HepG2 (cell line): ENCODE data around the gene SMDT1. TPM values are rescaled to one million over a fixed set of nuclear protein-coding genes. Genes with fewer than 3 reads are reported as not detected.

Experiments
- FOSL2 ChIP-seq: sonication (generic); formaldehyde crosslinking; IDR thresholded peaks from 2 replicates; pipeline ENCODE4 v1.4.0; 2020; ENCODE audit warnings: missing genetic modification reagents
- GPN1 ChIP-seq: sonication (generic); formaldehyde crosslinking; IDR thresholded peaks from 2 replicates; pipeline ENCODE4 v1.5.1; 2020; ENCODE audit warnings: missing genetic modification reagents, borderline replicate concordance
- HOXA9 ChIP-seq: sonication (generic); formaldehyde crosslinking; IDR thresholded peaks from 2 replicates; pipeline ENCODE4 v1.8.1; 2022; ENCODE audit warnings: missing genetic modification reagents, mild to moderate bottlenecking, moderate library complexity, borderline replicate concordance
- JUND ChIP-seq: sonication (generic); formaldehyde crosslinking; IDR thresholded peaks from 2 replicates; pipeline ENCODE4 v1.8.0; 2022; ENCODE audit warnings: mild to moderate bottlenecking, missing genetic modification reagents
- MIER2 ChIP-seq: IDR thresholded peaks from 2 replicates; pipeline ENCODE4 v1.6.1; 2016; ENCODE audit warnings: missing biosample characterization, missing genetic modification reagents
- PAX8 ChIP-seq: sonication (generic); formaldehyde crosslinking; IDR thresholded peaks from 2 replicates; pipeline ENCODE4 v1.8.0; 2022; ENCODE audit warnings: mild to moderate bottlenecking, missing genetic modification reagents, borderline replicate concordance
- SIN3A ChIP-seq: IDR thresholded peaks from 2 replicates; pipeline ENCODE4 v1.6.1; 2011; ENCODE audit warnings: low read depth, mild to moderate bottlenecking, control low read depth, low read length, borderline replicate concordance
- SOX6 ChIP-seq, 2 experiments: fragments of 450-650 bp in 1 of 2; sonication (generic) in 1 of 2; formaldehyde crosslinking in 1 of 2; IDR thresholded peaks; 2 replicates each; pipeline versions ENCODE4 v1.4.0 to v1.6.1; 2017 to 2020; ENCODE audit warnings: antibody characterized with exemption in 1 of 2, mild to moderate bottlenecking in 1 of 2, missing genetic modification reagents in 1 of 2
- SSRP1 ChIP-seq: IDR thresholded peaks from 2 replicates; pipeline ENCODE4 v1.6.1; 2016; ENCODE audit warnings: control low read depth
- TBX3 ChIP-seq: fragments of 450-650 bp; IDR thresholded peaks from 2 replicates; pipeline ENCODE4 v1.6.1; 2017; ENCODE audit warnings: antibody characterized with exemption, mild to moderate bottlenecking, inconsistent platforms, borderline replicate concordance
- ZBTB42 ChIP-seq: sonication (generic); formaldehyde crosslinking; IDR thresholded peaks from 2 replicates; pipeline ENCODE4 v1.5.0; 2020; ENCODE audit warnings: mild to moderate bottlenecking, missing genetic modification reagents
- ZIK1 ChIP-seq: sonication (generic); formaldehyde crosslinking; IDR thresholded peaks from 2 replicates; pipeline ENCODE4 v1.5.0; 2020; ENCODE audit warnings: mild to moderate bottlenecking, low read depth, missing genetic modification reagents, borderline replicate concordance
- ZNF12 ChIP-seq: sonication (generic); formaldehyde crosslinking; IDR thresholded peaks from 2 replicates; pipeline ENCODE4 v1.5.0; 2020; ENCODE audit warnings: missing genetic modification reagents
- ZNF30 ChIP-seq: sonication (generic); formaldehyde crosslinking; IDR thresholded peaks from 2 replicates; pipeline ENCODE4 v1.5.0; 2020; ENCODE audit warnings: mild to moderate bottlenecking, missing genetic modification reagents
- ZNF44 ChIP-seq: sonication (generic); formaldehyde crosslinking; IDR thresholded peaks from 2 replicates; pipeline ENCODE4 v1.5.1; 2020; ENCODE audit warnings: mild to moderate bottlenecking, missing genetic modification reagents
- ZNF768 ChIP-seq: sonication (generic); formaldehyde crosslinking; IDR thresholded peaks from 2 replicates; pipeline ENCODE4 v1.4.0; 2020; ENCODE audit warnings: missing genetic modification reagents
- ZSCAN31 ChIP-seq: sonication (generic); formaldehyde crosslinking; IDR thresholded peaks from 2 replicates; pipeline ENCODE4 v1.5.0; 2020; ENCODE audit warnings: low read depth, mild to moderate bottlenecking, missing genetic modification reagents
- polyA plus RNA-seq, 8 experiments: library from polyadenylated mRNA; depleted of rRNA in 3 of 8; stranded (reverse) in 7 of 8; unstranded in 1 of 8; fragments of >200 nt; fragmentation: Illumina TruSeq in 4 of 8; extraction: Trizol in 4 of 8; gene quantifications; 2 replicates each; pipeline versions ENCODE4 v1.2.1 to v1.2.3, GENCODE V29; 2011 to 2016; ENCODE audit warnings: low read depth in 4 of 8, missing spikeins in 1 of 8, mixed read lengths in 1 of 8; ENCODE audit not compliant: insufficient read depth in 1 of 8
- total RNA-seq, 5 experiments: library from RNA; depleted of rRNA; stranded (reverse); fragments of >200 nt; fragmentation: Illumina TruSeq; extraction: Trizol; gene quantifications; 2 replicates each; pipeline ENCODE4 v1.2.3, GENCODE V29; 2016; ENCODE audit warnings: low read depth in 1 of 5
- TF ChIP-seq, protein P1 (sequence below): sonication (generic); formaldehyde crosslinking; IDR thresholded peaks from 2 replicates; pipeline ENCODE4 v1.8.0; 2023; ENCODE audit warnings: mild to moderate bottlenecking, missing genetic modification reagents
- TF ChIP-seq, protein P2 (sequence below): sonication (generic); formaldehyde crosslinking; IDR thresholded peaks from 2 replicates; pipeline ENCODE4 v1.4.0; 2020; ENCODE audit warnings: missing genetic modification reagents
- TF ChIP-seq, protein P3 (sequence below), 2 experiments: fragments of 450-650 bp in 1 of 2; sonication (generic) in 1 of 2; formaldehyde crosslinking; IDR thresholded peaks; 2 replicates each; pipeline versions ENCODE4 v1.5.0 to v1.8.0; 2020 to 2022; ENCODE audit warnings: mild to moderate bottlenecking in 1 of 2, missing genetic modification reagents in 1 of 2
- TF ChIP-seq, protein P4 (sequence below): sonication (generic); formaldehyde crosslinking; IDR thresholded peaks from 2 replicates; pipeline ENCODE4 v1.8.0; 2022; ENCODE audit warnings: mild to moderate bottlenecking, missing genetic modification reagents; ENCODE audit not compliant: insufficient replicate concordance
- TF ChIP-seq, protein P5 (sequence below): sonication (generic); formaldehyde crosslinking; IDR thresholded peaks from 2 replicates; pipeline ENCODE4 v1.8.0; 2022; ENCODE audit warnings: mild to moderate bottlenecking, missing genetic modification reagents, moderate library complexity

Gene SMDT1
- total and polyA plus RNA-seq, 2 of the 13 experiments (the other 11 are each of a cell fraction or from before 2014, with no cell fraction given), result 8.3 to 26.6 TPM

DNA sequence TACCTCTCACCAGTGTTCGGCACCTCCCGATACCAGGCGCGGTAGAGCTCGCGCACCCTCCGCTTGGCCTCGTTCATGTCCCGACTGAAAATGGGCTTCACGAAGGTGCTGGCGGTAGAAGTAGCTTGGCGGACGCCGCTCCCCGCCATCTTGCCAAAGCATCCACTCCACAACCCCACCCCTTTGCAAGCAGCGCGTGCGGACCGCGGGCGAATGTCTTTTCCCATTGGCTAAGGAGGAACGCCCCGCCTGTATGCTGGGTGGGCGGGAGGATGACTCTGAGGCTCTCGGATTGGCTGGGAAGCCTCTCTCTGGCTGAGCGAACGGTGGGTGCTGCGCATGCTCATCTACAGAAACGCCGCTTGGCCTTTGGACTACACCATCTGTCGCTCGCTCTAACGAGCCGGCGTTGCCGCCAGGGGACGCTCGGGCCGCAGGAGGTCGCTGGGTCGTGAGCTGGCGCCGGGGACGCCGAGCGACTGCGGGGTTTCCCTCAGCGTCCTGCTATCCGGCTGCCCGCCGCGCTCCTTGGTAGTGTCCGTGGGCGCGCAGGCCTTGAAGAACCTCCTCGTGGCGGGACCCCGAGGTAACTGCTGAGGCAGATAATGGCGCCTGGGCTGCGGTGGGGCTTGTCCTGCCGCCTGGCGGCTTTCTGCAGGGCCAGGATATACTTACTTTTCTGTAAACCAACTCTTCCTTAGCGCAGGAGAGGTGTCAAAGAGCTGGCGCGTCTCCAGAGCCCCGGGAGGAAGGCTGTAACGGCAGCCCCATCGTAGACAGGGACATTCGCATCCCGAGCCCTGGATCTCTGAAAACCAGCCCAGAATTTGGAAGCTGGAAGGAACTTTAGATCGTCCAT, 11.3 kb downstream of the SMDT1 start, which contains the start of gene NDUFA6 (continued):
- TF ChIP-seq SOX6 (IDR thresholded peaks at IDR 0.05) (no peak), SOX6 (CRISPR knock-in tag; IDR thresholded peaks at IDR 0.05) (peak; percentile 67), TBX3 (no peak), PAX8 (CRISPR knock-in tag) (no peak), GPN1 (CRISPR knock-in tag) (no peak), ZNF768 (peak; percentile 24; the same call in 1 of the 2 replicates), MIER2 (CRISPR knock-in tag) (peak; percentile 42; the same call in 1 of the 2 replicates), FOSL2 (CRISPR knock-in tag) (peak; percentile 44; the same call in 1 of the 2 replicates), SSRP1 (CRISPR knock-in tag) (no peak), JUND (CRISPR knock-in tag) (peak; percentile 7; the same call in 1 of the 2 replicates), ZNF12 (CRISPR knock-in tag) (no peak; the same call in 1 of the 2 replicates), ZNF44 (CRISPR knock-in tag) (no peak), ZIK1 (no peak; the same call in 1 of the 2 replicates), ZNF30 (0 out of 2 replicates have a peak, but pooled peaks have one; percentile 42), SIN3A (peak; percentile 35; the same call in 1 of the 2 replicates), HOXA9 (CRISPR knock-in tag) (no peak; the same call in 1 of the 2 replicates), ZSCAN31 (CRISPR knock-in tag) (peak; percentile 74), ZBTB42 (no peak; the same call in 1 of the 2 replicates)
- TF ChIP-seq, protein P1, sequence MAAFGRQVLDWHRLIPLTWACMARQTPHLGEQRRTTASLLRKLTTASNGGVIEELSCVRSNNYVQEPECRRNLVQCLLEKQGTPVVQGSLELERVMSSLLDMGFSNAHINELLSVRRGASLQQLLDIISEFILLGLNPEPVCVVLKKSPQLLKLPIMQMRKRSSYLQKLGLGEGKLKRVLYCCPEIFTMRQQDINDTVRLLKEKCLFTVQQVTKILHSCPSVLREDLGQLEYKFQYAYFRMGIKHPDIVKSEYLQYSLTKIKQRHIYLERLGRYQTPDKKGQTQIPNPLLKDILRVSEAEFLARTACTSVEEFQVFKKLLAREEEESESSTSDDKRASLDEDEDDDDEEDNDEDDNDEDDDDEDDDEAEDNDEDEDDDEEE (CRISPR knock-in tag), result peak; percentile 68; the same call in 1 of the 2 replicates
- TF ChIP-seq, protein P2, sequence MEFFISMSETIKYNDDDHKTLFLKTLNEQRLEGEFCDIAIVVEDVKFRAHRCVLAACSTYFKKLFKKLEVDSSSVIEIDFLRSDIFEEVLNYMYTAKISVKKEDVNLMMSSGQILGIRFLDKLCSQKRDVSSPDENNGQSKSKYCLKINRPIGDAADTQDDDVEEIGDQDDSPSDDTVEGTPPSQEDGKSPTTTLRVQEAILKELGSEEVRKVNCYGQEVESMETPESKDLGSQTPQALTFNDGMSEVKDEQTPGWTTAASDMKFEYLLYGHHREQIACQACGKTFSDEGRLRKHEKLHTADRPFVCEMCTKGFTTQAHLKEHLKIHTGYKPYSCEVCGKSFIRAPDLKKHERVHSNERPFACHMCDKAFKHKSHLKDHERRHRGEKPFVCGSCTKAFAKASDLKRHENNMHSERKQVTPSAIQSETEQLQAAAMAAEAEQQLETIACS (CRISPR knock-in tag), result peak; percentile 54; the same call in 1 of the 2 replicates
- TF ChIP-seq, protein P3, sequence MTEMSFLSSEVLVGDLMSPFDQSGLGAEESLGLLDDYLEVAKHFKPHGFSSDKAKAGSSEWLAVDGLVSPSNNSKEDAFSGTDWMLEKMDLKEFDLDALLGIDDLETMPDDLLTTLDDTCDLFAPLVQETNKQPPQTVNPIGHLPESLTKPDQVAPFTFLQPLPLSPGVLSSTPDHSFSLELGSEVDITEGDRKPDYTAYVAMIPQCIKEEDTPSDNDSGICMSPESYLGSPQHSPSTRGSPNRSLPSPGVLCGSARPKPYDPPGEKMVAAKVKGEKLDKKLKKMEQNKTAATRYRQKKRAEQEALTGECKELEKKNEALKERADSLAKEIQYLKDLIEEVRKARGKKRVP (CRISPR knock-in tag; IDR thresholded peaks at IDR 0.05), result 0 out of 4 replicates have a peak, but pooled peaks of 1 of the 2 experiments have one; percentile 3
- TF ChIP-seq, protein P4, sequence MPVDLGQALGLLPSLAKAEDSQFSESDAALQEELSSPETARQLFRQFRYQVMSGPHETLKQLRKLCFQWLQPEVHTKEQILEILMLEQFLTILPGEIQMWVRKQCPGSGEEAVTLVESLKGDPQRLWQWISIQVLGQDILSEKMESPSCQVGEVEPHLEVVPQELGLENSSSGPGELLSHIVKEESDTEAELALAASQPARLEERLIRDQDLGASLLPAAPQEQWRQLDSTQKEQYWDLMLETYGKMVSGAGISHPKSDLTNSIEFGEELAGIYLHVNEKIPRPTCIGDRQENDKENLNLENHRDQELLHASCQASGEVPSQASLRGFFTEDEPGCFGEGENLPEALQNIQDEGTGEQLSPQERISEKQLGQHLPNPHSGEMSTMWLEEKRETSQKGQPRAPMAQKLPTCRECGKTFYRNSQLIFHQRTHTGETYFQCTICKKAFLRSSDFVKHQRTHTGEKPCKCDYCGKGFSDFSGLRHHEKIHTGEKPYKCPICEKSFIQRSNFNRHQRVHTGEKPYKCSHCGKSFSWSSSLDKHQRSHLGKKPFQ (CRISPR knock-in tag), result peak; percentile 63
- TF ChIP-seq, protein P5, sequence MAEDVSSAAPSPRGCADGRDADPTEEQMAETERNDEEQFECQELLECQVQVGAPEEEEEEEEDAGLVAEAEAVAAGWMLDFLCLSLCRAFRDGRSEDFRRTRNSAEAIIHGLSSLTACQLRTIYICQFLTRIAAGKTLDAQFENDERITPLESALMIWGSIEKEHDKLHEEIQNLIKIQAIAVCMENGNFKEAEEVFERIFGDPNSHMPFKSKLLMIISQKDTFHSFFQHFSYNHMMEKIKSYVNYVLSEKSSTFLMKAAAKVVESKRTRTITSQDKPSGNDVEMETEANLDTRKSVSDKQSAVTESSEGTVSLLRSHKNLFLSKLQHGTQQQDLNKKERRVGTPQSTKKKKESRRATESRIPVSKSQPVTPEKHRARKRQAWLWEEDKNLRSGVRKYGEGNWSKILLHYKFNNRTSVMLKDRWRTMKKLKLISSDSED (CRISPR knock-in tag), result no peak
